Measurements from ENCODE around the gene C1D. TPM values are rescaled to one million over a fixed set of nuclear protein-coding genes. Genes with fewer than 3 reads are reported as not detected.
A peak's percentile ranks its signal among the peaks of the same experiment; 100 is the strongest.

C1D gene
- total and polyA plus RNA-seq, 2 experiments from 2014 or later = 29.4 to 55.6 TPM

- H3K36me3 ChIP-seq (replicated peaks; ENCODE audit: insufficient read depth, low read depth) = no peaks in the 10 kb centered on the region
- H3K27me3 ChIP-seq = no peaks in the 10 kb centered on the region
- H3K9me3 ChIP-seq (ENCODE audit: low read depth) = no peaks in the 10 kb centered on the region
- no peaks in the 10 kb centered on the region for H3K9me2 ChIP-seq (replicated peaks; ENCODE audit: insufficient read depth)
- no peak overlapping the region for H2AFZ ChIP-seq
- TF ChIP-seq EZH2phosphoT487 (IDR thresholded peaks at IDR 0.05; ENCODE audit: low read depth, severe bottlenecking, unreplicated experiment) (no peak), CTCF (IDR thresholded peaks at IDR 0.05; ENCODE audit: poor library complexity) (peak; percentile 75)
- H4K20me1 ChIP-seq (ENCODE audit: insufficient read depth, poor library complexity, severe bottlenecking) = no peaks in the 10 kb centered on the region
- peaks cover 5% of the 10 kb centered on the region for H3K4me1 ChIP-seq (ENCODE audit: insufficient read depth)
- peak; percentile 63 for DNase-seq (ENCODE audit: low spot score)
- peak overlapping the region; percentile 47 for H3K4me2 ChIP-seq
- no peak overlapping the region for H3K4me3 ChIP-seq
- H3K79me2 ChIP-seq = no peaks in the 10 kb centered on the region
- WGBS (ENCODE audit: low lambda C conversion rate, missing lambda C conversion rate) = 35% methylated on average over 2 of the region's 2 CpGs
- H3K27ac ChIP-seq = peak overlapping the region; percentile 22
These were observed 31.2 kb downstream of the C1D start for GRCh38 chr2:68031542-68032160.

- Histone ChIP-seq H2AFZ (no peak overlapping the region), H3K9me3 (ENCODE audit: low read depth) (no peaks in the 10 kb centered on the region), H3K79me2 (no peaks in the 10 kb centered on the region), H3K27ac (peak overlapping the region; percentile 22), H4K20me1 (ENCODE audit: insufficient read depth, poor library complexity, severe bottlenecking) (no peaks in the 10 kb centered on the region), H3K9me2 (replicated peaks; ENCODE audit: insufficient read depth) (no peaks in the 10 kb centered on the region), H3K4me1 (ENCODE audit: insufficient read depth) (peaks cover 5% of the 10 kb centered on the region), H3K36me3 (replicated peaks; ENCODE audit: insufficient read depth, low read depth) (no peaks in the 10 kb centered on the region), H3K27me3 (no peaks in the 10 kb centered on the region), H3K4me3 (no peak overlapping the region), H3K4me2 (peak overlapping the region; percentile 47)
- TF ChIP-seq CTCF (IDR thresholded peaks at IDR 0.05; ENCODE audit: poor library complexity) = no peak
- TF ChIP-seq EZH2phosphoT487 (IDR thresholded peaks at IDR 0.05; ENCODE audit: low read depth, severe bottlenecking, unreplicated experiment) = no peak
- TF ChIP-seq EZH2 (IDR thresholded peaks at IDR 0.05; ENCODE audit: borderline replicate concordance) = no peak
- no peak for DNase-seq (ENCODE audit: low spot score)
These were observed 31.8 kb downstream of the C1D start for GRCh38 chr2:68031043-68031442.

- no peaks in the 10 kb centered on the region for H3K79me2 ChIP-seq
- H3K9me3 ChIP-seq (ENCODE audit: low read depth) = no peaks in the 10 kb centered on the region
- TF ChIP-seq EZH2phosphoT487 (IDR thresholded peaks at IDR 0.05; ENCODE audit: low read depth, severe bottlenecking, unreplicated experiment) (no peak), EZH2 (IDR thresholded peaks at IDR 0.05; ENCODE audit: borderline replicate concordance) (no peak), CTCF (IDR thresholded peaks at IDR 0.05; ENCODE audit: poor library complexity) (no peak)
- no peak for DNase-seq (ENCODE audit: low spot score)
- no peak overlapping the region for H3K4me2 ChIP-seq
- H2AFZ ChIP-seq = no peak overlapping the region
- peaks cover 5% of the 10 kb centered on the region for H3K4me1 ChIP-seq (ENCODE audit: insufficient read depth)
- no peak overlapping the region for H3K4me3 ChIP-seq
- 94% methylated on average over 5 of the region's 5 CpGs for WGBS (ENCODE audit: low lambda C conversion rate, missing lambda C conversion rate)
- no peaks in the 10 kb centered on the region for H3K27me3 ChIP-seq
- no peaks in the 10 kb centered on the region for H3K9me2 ChIP-seq (replicated peaks; ENCODE audit: insufficient read depth)
- peak overlapping the region; percentile 22 for H3K27ac ChIP-seq
- no peaks in the 10 kb centered on the region for H4K20me1 ChIP-seq (ENCODE audit: insufficient read depth, poor library complexity, severe bottlenecking)
- no peaks in the 10 kb centered on the region for H3K36me3 ChIP-seq (replicated peaks; ENCODE audit: insufficient read depth, low read depth)
These were observed 32.3 kb downstream of the C1D start for GRCh38 chr2:68030529-68030928.

- Histone ChIP-seq H3K4me1 (ENCODE audit: insufficient read depth) (peaks cover 5% of the 10 kb centered on the region), H3K36me3 (replicated peaks; ENCODE audit: insufficient read depth, low read depth) (no peaks in the 10 kb centered on the region), H2AFZ (no peak overlapping the region), H3K4me3 (no peak overlapping the region), H3K4me2 (no peak overlapping the region), H3K9me3 (ENCODE audit: low read depth) (no peaks in the 10 kb centered on the region), H3K27ac (no peak overlapping the region), H3K9me2 (replicated peaks; ENCODE audit: insufficient read depth) (no peaks in the 10 kb centered on the region), H3K79me2 (no peaks in the 10 kb centered on the region), H4K20me1 (ENCODE audit: insufficient read depth, poor library complexity, severe bottlenecking) (no peaks in the 10 kb centered on the region), H3K27me3 (no peaks in the 10 kb centered on the region)
- TF ChIP-seq EZH2phosphoT487 (IDR thresholded peaks at IDR 0.05; ENCODE audit: low read depth, severe bottlenecking, unreplicated experiment) (no peak), CTCF (IDR thresholded peaks at IDR 0.05; ENCODE audit: poor library complexity) (no peak), EZH2 (IDR thresholded peaks at IDR 0.05; ENCODE audit: borderline replicate concordance) (no peak)
- no peak for DNase-seq (ENCODE audit: low spot score)
These were observed 34.8 kb downstream of the C1D start for GRCh38 chr2:68027959-68028358.

All from hepatocyte (in vitro differentiated cells).